Activated CD4-positive, alpha-beta T cell treated with anti-CD3 and anti-CD28 coated beads, Interleukin-10, Interleukin-2, amounts not matched to agents 100 ng/mL and 50 ng/mL, durations not matched to agents 16 hours and 8 hours (primary cell): ENCODE data around the gene SPTLC2.
A peak's percentile ranks its signal among the peaks of the same experiment; 100 is the strongest.

Experiments
- DNase-seq: peaks from one replicate; pipeline ENCODE4 v3.0.0-alpha.2; 2020

Gene SPTLC2

GRCh38 chr14:77498984-77499527 lies 117.4 kb downstream of the SPTLC2 start:
- DNase-seq: no peak

- peak; percentile 47 for DNase-seq
These were observed 118.1 kb downstream of the SPTLC2 start, which contains the start of gene ISM2 for GRCh38 chr14:77498120-77498979. Gene ISM2, minus strand, starts transcription at chr14:77498816. Its CDS starts 23 bp downstream, at chr14:77498793.

GRCh38 chr14:77495334-77495733 lies 121.1 kb downstream of the SPTLC2 start:
- no peak for DNase-seq

- no peak for DNase-seq
These were observed 125.4 kb downstream of the SPTLC2 start for GRCh38 chr14:77491056-77491455.

GRCh38 chr14:77490347-77490986 lies 126.0 kb downstream of the SPTLC2 start:
- DNase-seq: no peak

- DNase-seq: no peak
These were observed 127.4 kb downstream of the SPTLC2 start for GRCh38 chr14:77489041-77489440.

GRCh38 chr14:77488558-77488957 lies 127.9 kb downstream of the SPTLC2 start:
- DNase-seq: no peak

- DNase-seq: no peak
These were observed 130.3 kb downstream of the SPTLC2 start for GRCh38 chr14:77485901-77486678.

GRCh38 chr14:77485256-77485655 lies 131.2 kb downstream of the SPTLC2 start:
- no peak for DNase-seq

- DNase-seq: no peak
These were observed 134.0 kb downstream of the SPTLC2 start for GRCh38 chr14:77482422-77482821.

GRCh38 chr14:77478796-77479195 lies 137.6 kb downstream of the SPTLC2 start:
- DNase-seq: no peak

- DNase-seq: no peak
These were observed 138.4 kb downstream of the SPTLC2 start for GRCh38 chr14:77478029-77478428.

GRCh38 chr14:77475432-77476115 lies 140.9 kb downstream of the SPTLC2 start:
- DNase-seq: no peak

GRCh38 chr14:77474479-77475177 lies 141.8 kb downstream of the SPTLC2 start:
- no peak for DNase-seq

- no peak for DNase-seq
These were observed 142.5 kb downstream of the SPTLC2 start for GRCh38 chr14:77473921-77474320.

GRCh38 chr14:77470224-77470870 lies 146.1 kb downstream of the SPTLC2 start:
- no peak for DNase-seq

GRCh38 chr14:77469539-77469938 lies 146.9 kb downstream of the SPTLC2 start:
- no peak for DNase-seq

- DNase-seq: no peak
These were observed 147.4 kb downstream of the SPTLC2 start for GRCh38 chr14:77469067-77469505.

GRCh38 chr14:77467801-77468200 lies 148.6 kb downstream of the SPTLC2 start:
- no peak for DNase-seq

- peak; percentile 78 for DNase-seq
These were observed 157.2 kb downstream of the SPTLC2 start for GRCh38 chr14:77459072-77459723.
